ENCODE results near the gene ATP5PD.
A peak's percentile ranks its signal among the peaks of the same experiment; 100 is the strongest.
"Not testable (repeated sequence)": the region's sequence is repeated elsewhere in the genome, so short reads cannot be mapped to it uniquely, and the experiment has no call there.

Gene ATP5PD

DNA sequence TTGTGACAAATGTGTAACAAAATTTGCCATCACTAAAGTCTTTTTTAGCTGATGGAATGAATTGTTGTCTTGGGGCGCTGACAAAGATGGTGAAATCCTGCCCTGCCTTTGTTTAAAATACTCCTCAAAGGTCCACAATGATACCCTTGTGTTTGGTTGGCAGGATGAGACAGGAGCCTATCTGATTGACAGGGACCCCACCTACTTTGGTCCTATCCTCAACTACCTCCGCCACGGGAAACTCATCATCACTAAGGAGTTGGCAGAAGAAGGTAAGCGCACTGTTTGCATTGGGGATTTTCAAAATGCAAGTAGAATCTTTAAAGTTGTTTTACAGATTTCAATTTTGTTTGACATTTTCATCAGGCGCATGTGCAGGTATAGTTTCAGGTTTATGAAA, 2.3 kb upstream of the ATP5PD start:
- DNase-seq = no peak

GRCh38 chr17:75048249-75048878, 1.6 kb upstream of the ATP5PD start:
- peak in 1 of 2 donors; percentile 41 for DNase-seq

- DNase-seq = no peak
Measured at GRCh38 chr17:75047398-75048098, 779 bp upstream of the ATP5PD start.

DNA sequence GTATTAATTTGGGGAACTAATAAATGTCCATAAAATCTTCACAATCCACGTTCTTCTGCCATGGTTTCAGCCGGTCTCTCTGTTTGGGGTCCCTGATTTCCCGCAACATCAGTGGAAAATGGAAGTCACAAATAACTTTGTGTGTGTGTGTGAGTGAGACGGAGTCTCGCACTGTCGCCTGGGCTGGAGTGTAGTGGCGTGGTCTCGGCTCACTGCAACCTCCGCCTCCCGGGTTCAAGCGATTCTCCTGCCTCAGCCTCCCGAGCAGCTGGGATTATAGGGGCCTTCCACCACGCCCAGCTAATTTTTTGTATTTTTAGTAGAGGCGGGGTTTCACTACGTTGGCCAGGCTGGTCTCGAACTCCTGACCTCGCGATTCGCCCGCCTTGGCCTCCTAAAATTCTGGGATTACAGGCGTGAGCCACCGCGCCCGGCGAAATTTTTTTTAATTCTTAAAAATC, 793 bp downstream of the ATP5PD start:
- DNase-seq = not testable (repeated sequence)

- DNase-seq = no peak
Measured at GRCh38 chr17:75044716-75045115, 2.1 kb downstream of the ATP5PD start.

GRCh38 chr17:75043789-75044188, 3.0 kb downstream of the ATP5PD start:
- not testable (repeated sequence) for DNase-seq

- DNase-seq = no peak
Measured at GRCh38 chr17:75041656-75042280, 5.0 kb downstream of the ATP5PD start.

- no peak for DNase-seq
Measured at GRCh38 chr17:75039238-75039637, 7.5 kb downstream of the ATP5PD start.

GRCh38 chr17:75036643-75037268, 10.0 kb downstream of the ATP5PD start:
- peak in 1 of 2 donors; percentile 64 for DNase-seq

DNA sequence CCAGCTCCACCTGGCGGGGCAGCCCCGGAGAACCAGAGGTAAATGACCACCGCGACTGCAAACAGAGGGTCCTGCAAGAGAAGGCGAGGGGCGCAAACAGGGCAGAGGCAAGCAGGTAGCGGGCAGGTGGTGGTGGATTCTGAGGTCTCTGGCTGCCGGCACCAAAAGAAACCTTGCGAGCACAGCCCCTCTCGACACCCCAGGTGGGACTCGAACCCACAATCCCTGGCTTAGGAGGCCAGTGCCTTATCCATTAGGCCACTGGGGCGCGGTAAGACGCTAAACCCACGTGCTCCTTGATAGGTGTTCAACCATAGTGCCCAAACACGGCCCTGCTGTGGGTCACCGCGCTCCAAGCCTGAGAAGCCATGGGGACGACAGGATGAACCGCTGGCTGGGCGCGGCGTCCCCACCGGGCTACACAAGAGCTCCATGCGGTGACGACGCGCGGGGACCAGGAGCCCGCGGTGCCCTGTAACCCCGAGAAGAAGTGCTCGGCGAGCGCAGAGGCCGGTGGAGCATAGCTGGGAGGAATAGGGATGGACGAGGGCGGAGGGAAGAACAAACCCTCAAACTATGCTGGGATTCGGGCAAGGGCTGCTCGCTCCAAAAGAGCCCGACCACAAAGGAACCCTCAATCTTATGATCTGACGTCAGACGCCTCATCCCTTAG, 12.4 kb downstream of the ATP5PD start:
- peak; percentile 83 to 95 for DNase-seq

DNA sequence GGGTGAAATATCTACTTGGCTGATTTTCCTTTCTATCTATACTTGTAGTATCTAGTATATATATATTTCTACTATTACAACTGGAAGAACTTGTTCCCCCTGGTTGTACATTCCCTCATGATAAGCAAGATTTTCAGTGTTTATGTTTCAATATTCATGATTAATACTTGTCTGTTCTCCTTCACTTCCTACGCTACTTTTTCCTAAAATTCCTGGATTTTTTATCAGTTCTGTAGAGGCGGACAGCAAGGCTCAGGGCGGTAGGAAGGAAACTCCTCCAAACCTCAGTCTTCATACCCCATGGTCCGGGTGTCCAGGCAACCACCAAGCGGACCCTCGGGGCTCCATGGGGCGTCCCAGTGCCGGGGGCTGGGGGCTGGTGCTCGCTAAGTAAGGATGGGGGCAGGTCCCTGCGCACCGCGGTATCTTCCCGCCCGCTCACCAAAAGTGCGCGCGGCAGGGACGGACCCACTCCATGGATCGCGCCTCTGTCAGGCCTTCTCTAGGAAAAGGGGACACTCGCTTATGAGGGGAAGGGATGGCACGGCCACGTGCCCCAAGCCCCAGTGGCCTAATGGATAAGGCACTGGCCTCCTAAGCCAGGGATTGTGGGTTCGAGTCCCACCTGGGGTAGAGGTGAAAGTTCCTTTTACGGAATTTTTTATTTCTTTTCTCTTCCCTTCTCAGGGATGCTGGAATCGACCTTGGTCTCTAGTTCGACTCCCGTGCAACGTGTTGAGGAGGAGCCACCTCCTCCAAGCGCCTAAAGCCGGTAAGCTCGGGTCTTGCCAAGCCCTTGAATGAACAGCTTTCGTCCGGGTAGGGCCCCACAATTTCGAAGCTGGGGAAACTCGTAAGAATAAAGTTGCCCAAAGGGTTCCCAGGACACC, 13.2 kb downstream of the ATP5PD start:
- DNase-seq = peak; percentile 86 to 99

- DNase-seq = no peak
Measured at GRCh38 chr17:75032720-75033280, 14.0 kb downstream of the ATP5PD start.

- DNase-seq = peak; percentile 82 to 88
Measured at GRCh38 chr17:75031972-75032719, 14.6 kb downstream of the ATP5PD start.

DNA sequence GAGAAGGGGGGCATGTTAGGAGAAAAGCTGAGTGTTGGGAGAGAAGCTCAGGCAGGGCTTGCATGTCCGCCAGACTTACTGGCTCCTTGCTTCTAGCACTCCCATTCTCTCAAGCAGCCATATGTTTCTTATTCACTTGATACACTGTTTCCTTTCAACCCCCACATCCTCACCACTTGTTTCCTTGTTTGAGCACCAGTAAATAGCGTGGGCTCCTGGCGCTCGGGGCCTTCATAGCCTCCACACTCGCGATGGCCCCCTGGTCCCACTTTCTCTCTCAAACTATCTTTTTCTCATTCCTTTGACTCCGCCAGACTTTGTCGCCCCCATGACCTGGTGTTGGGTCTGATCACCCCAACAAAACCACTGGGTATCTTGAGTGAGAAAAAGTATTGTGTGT, 16.6 kb downstream of the ATP5PD start:
- DNase-seq = no peak

DNA sequence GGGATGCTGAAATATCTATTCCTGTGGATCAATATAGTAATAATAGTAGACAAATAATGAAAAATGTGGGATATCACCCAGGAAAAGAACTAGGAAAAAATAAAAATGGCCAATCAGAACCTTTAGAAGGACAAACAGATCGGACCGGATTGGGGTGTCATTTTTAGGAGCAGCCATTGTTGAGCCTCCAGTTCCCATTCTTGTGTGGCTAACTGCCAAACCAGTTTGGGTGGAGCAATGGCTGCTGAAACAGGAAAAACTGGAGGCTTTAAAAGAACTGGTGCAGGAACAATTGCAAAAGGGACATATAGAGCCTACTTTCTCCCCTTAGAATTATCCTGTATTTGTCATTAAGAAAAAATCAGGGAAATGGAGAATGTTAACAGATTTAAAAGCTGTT, 20.1 kb downstream of the ATP5PD start:
- DNase-seq = peak in 1 of 2 donors; percentile 51

DNA sequence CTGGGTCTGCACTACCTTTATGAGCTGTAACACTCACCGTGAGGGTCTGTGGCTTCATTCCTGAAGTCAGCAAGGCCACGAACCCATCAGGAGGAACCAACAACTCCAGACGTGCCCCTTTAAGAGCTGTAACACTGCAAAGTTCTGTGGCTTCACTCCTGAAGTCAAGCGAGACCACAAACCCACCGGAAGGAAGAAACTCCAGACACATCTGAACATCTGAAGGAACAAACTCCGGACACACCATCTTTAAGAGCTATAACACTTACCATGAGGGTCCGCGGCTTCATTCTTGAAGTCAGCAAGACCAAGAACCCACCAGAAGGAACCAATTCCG, 21.4 kb downstream of the ATP5PD start:
- not testable (repeated sequence) for DNase-seq

DNA sequence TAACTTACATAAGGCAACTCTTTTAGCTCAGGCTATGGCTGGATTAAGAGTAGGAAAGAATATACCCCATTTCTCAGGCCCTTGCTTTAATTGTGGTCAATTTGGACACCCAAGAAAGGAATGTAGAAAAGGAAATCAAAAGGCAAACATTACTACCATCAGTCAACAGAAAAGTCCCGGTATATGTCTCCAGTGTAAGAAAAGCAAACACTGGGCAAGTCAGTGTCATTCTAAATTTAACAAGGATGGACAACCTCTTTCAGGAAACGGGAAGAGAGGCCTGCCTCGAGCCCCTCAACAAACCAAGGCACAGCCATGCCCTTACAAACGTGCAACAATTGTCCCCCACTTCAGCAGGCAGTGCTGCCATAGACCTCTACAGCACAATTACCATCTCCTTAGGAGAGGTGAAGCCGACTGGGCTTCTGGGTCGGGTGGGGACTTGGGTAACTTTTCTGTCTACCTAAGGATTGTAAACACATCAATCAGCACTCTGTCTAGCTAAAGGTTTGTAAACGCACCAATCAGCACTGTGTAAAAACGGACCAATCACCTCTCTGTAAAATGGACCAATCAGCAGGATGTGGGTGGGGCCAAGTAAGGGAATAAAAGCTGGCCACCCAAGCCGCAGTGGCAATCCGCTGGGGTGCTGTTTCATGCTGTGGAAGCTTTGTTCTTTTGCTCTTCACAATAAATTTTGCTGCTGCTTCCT, 21.9 kb downstream of the ATP5PD start:
- no peak for DNase-seq

- DNase-seq = no peak
Measured at GRCh38 chr17:75020331-75021110, 26.2 kb downstream of the ATP5PD start.

- DNase-seq = no peak
Measured at GRCh38 chr17:75019710-75020109, 27.1 kb downstream of the ATP5PD start.

All from inflammatory macrophage treated with lipopolysaccharide for 1 hour (primary cell).